Activated naive CD4-positive, alpha-beta T cell treated with Interleukin-2 at 50 U/mL for 16 hours (primary cell): ENCODE results near the gene ADGRG1.
"Not testable (repeated sequence)": the region's sequence is repeated elsewhere in the genome, so short reads cannot be mapped to it uniquely, and the experiment has no call there.

Source experiments
- DNase-seq: peaks from one replicate; pipeline ENCODE4 v3.0.0-alpha.2; 2020

ADGRG1 gene

DNA sequence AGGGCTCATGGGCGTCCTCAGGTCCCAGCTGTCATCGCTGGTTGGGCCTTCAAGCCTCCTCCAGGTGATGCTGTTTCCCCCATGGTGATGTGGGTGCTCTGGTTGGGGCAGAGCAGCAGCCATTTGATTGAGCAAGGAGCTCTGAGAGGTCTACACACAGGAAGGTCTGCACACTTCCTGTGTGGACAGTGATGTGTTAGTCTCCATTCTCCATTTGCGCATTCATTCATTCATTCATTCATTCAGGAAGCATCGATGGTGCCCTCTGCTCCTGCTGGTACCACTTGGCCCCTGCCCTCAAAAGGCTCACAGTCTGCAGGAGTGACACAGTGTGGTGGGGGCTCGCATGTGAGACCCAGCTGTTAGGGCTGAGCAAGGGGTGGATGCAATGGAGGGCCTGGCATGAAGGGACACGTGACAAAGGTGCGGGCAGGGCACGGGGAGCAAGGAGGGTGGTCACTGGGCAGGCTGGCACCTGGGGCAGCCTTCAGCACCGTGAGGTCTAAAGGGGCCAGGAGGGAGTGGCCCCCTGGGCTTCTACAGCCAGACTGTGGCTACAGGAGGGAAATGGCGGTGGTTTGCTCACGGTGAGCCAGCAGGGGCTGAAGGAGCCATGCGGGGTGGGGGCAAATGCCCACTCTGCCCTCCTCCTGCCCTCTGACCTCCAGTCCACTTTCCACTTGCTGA is 41.2 kb downstream of the ADGRG1 start:
- no peak for DNase-seq

DNA sequence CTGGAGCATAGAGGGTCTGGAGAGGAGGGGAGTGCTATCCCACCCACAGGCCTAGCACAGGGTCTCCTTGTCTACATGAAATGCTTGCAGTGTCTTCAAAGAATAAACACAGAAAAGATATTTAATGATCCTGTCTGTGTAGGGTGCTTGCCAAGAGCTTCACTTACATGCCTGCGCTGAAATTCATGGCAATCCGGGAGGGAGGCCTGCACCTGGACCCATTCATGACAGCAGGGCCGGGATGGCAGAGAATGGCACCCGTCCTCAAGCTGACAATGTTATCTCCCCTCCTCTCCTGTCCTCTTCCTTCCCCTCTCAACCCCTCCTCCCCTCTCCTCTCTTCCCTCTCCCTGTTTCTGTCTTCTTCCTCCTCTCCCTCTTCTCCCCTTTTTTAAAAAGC is 41.8 kb downstream of the ADGRG1 start:
- DNase-seq = no peak

DNA sequence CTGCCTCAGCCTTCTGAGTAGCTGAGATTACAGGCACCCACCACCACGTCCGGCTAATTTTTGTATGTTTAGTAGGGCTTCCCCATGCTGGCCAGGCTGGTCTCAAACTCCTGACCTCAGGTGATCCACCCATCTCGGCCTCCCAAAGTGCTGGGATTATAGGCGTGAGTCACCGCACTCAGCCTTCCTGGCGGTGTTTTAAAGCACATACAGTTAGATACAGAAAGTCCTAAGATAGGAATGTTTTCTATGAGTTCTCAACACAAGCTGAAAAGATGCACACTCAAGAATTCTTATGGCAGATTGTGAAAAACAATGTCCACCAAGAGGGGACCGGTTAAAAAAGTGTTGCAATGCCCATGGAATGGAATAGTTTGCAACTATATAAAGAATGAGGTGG is 43.0 kb downstream of the ADGRG1 start:
- DNase-seq = not testable (repeated sequence)

GRCh38 chr16:57672416-57672815 is 44.0 kb downstream of the ADGRG1 start:
- no peak for DNase-seq

GRCh38 chr16:57672824-57673223 is 44.4 kb downstream of the ADGRG1 start:
- no peak for DNase-seq

GRCh38 chr16:57675741-57676551 is 47.5 kb downstream of the ADGRG1 start:
- DNase-seq = no peak

- DNase-seq = no peak
Observed at GRCh38 chr16:57676553-57677085, 48.2 kb downstream of the ADGRG1 start.

GRCh38 chr16:57677622-57678369 is 49.4 kb downstream of the ADGRG1 start:
- DNase-seq = no peak

DNA sequence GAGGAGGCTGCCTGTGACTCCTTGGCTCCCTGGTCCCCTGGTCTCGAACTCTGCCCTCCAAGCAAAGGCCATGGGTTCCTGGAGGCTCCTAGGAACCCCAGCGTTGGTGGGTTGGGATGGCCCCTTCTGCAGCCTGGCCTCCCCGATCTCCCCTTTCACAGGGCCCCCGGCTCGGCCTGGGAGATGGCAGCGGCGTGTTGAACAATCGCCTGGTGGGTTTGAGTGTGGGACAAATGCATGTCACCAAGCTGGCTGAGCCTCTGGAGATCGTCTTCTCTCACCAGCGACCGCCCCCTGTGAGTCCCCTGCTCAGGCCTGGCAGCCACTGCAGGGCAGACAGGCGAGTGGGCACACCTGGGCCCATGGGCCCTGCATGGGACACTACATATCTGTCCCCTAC is 50.6 kb downstream of the ADGRG1 start:
- no peak for DNase-seq

- no peak for DNase-seq
Observed at GRCh38 chr16:57679767-57680482, 51.5 kb downstream of the ADGRG1 start.

DNA sequence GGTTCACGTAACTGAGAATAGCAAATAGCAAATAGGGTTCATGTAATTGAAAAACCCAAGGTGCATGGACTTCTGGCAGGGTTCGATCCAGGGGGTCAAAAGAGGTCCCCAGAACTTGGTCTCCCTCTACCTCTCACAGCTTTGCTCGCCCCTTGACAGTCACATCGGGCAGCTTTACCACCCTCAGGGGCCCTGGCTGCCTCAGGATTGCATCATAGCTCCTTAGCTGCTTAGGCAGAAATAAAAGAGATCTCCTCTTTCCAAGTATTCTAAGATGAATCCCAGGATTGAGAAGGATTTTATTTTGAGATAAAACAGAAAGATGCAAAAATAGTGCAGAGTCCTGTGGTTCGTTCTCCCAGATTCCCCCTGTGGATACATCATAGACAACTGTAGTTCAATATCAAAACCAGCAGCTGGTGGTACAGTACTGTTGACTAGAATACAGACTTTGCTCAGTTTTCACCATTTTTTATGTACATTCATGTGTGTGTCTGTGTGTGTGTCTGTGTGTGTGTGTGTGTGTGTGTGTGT is 52.5 kb downstream of the ADGRG1 start:
- DNase-seq = no peak

DNA sequence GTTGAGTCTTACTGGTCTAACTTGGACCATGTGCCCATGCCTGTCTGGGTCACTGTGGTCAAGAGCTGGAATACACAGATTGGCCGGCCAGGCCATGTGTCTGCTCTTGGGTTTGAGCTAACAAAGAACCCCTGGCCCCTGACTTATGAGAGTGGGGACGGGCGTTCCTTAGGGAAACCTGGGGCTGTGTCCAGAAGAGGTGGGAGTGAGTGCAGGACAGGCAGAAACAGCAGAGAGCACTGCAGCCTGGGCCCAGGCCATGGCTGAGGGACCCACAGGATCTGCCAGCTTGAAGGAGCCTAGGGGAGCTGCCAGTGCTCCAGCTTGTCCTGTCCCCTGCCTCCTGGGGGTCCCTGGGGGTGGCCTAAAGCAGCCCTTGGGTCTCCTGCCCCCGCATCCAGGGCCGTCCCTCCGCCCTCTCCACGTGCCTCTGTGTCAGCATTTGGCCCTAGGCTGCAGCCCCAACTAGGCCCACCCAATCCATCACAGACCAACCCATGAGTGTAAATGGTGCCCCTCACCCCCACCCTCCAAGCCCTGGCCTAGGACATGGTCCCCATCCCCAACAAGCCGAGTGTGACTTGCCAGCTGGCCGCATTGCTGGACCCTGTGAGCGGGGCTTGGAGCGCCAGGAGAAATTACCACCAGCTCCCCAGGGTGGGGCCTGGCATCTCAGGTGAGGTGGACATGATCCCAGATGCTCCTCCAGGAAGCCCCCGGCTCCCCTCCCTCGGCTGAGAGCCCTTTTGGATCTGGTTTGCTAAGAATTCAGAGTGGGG is 53.7 kb downstream of the ADGRG1 start:
- no peak for DNase-seq

DNA sequence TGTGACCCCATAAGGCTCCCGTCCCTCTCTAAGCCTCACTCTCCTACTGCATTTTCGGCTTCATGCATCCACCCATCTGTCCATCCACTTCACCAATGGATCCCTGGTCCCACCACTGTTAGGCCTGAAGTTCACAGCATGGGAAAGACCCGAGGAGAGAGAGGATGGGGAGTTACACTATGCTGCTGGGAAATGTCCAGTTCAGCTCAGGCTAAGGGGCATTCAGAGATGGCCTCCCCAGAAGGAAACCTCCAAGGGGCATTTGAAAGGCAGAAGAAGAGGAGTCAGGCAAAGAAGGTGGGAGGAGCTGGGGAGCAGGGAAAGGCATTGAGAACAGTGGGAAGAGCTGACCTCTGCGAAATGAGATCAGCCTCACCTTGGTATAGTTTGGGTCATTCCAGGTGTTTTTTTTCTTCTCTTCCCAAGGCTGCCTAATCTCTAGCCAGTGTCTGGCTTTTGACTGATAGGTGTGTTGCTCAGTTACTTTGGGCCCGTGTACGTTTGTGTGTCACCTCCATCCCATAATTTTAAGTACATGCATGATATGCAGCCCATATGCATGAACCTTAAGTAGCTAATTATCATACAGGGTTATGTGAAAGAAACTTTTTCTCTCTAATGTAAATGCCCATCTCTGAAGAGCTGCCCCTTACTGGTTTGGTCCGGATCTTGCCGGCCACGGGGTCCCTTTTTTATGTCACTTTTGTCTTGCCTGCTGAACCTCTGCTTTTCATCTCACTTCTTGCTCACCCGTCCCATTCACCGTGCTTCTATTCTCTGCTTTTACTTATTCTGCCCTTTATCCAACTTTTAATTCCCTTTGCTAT is 54.6 kb downstream of the ADGRG1 start:
- no peak for DNase-seq

GRCh38 chr16:57683636-57684545 is 55.5 kb downstream of the ADGRG1 start:
- DNase-seq = no peak

- no peak for DNase-seq
Observed at GRCh38 chr16:57684626-57685358, 56.4 kb downstream of the ADGRG1 start.

DNA sequence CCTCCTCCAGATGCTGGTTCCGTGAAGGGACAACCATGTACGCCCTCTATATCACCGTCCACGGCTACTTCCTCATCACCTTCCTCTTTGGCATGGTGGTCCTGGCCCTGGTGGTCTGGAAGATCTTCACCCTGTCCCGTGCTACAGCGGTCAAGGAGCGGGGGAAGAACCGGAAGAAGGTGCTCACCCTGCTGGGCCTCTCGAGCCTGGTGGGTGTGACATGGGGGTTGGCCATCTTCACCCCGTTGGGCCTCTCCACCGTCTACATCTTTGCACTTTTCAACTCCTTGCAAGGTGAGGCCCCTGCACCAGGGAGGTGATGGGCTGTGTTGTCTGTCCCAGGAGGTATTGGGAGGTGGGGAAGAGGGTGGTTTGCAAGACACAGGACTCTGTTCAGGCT is 57.2 kb downstream of the ADGRG1 start:
- no peak for DNase-seq

GRCh38 chr16:57686577-57686976 is 58.1 kb downstream of the ADGRG1 start:
- no peak for DNase-seq

GRCh38 chr16:57687363-57687929 is 59.0 kb downstream of the ADGRG1 start:
- no peak for DNase-seq
